Muscle layer of duodenum (tissue), 2 donors: ENCODE data around the gene ANKRD13A.
A peak's percentile ranks its signal among the peaks of the same experiment; 100 is the strongest.
"Not testable (repeated sequence)": the region's sequence is repeated elsewhere in the genome, so short reads cannot be mapped to it uniquely, and the experiment has no call there.

ENCODE experiments used
- H3K27ac ChIP-seq: one replicate; pipeline ENCODE4 v1.7.0; 2013; ENCODE audit warnings: mild to moderate bottlenecking, low read length
- H3K27me3 ChIP-seq: one replicate; pipeline ENCODE4 v1.7.0; 2013; ENCODE audit warnings: low read depth, mild to moderate bottlenecking, control low read depth, low read length
- H3K36me3 ChIP-seq, 2 donors: one replicate each; pipeline ENCODE4 v1.7.0; 2013; ENCODE audit warnings: low read length in 2 of 2, control low read depth in 1 of 2, mild to moderate bottlenecking in 1 of 2; ENCODE audit not compliant: insufficient read depth in 2 of 2, control insufficient read depth in 1 of 2
- H3K4me1 ChIP-seq, 2 donors: one replicate each; pipeline ENCODE4 v1.7.0; 2013; ENCODE audit warnings: low read length in 2 of 2, mild to moderate bottlenecking in 2 of 2, control low read depth in 1 of 2, moderate library complexity in 1 of 2; ENCODE audit not compliant: insufficient read depth in 2 of 2, control insufficient read depth in 1 of 2
- H3K4me3 ChIP-seq, 2 donors: one replicate each; pipeline ENCODE4 v1.7.0; 2013; ENCODE audit warnings: low read length in 2 of 2, low read depth in 1 of 2, mild to moderate bottlenecking in 1 of 2
- H3K9me3 ChIP-seq, 2 donors: one replicate each; pipeline ENCODE4 v1.7.0; 2013; ENCODE audit warnings: low read length in 2 of 2, control low read depth in 1 of 2, mild to moderate bottlenecking in 1 of 2; ENCODE audit not compliant: control insufficient read depth in 1 of 2
- donor health status: healthy.

ANKRD13A gene

GRCh38 chr12:110008681-110009398, 9.6 kb downstream of the ANKRD13A start:
- not testable (repeated sequence) for H3K4me3 ChIP-seq, H3K27ac ChIP-seq, H3K9me3 ChIP-seq, H3K4me1 ChIP-seq, H3K36me3 ChIP-seq, H3K27me3 ChIP-seq

- H3K4me3 ChIP-seq = no peak overlapping the region
- peaks cover 9 to 22% of the 10 kb centered on the region in 2 donors for H3K36me3 ChIP-seq
- H3K27ac ChIP-seq = peak overlapping the region; percentile 1
- H3K4me1 ChIP-seq = peaks cover 0 to 3% of the 10 kb centered on the region in 2 donors
- no peaks in the 10 kb centered on the region for H3K9me3 ChIP-seq
- no peaks in the 10 kb centered on the region for H3K27me3 ChIP-seq
Observed at GRCh38 chr12:110010853-110011723, 11.9 kb downstream of the ANKRD13A start.

- Histone ChIP-seq H3K4me1 (peaks cover 0 to 3% of the 10 kb centered on the region in 2 donors), H3K9me3 (no peaks in the 10 kb centered on the region), H3K4me3 (no peak overlapping the region), H3K27ac (no peak overlapping the region), H3K27me3 (no peaks in the 10 kb centered on the region), H3K36me3 (peaks cover 9 to 22% of the 10 kb centered on the region in 2 donors)
Observed at GRCh38 chr12:110012137-110012536, 12.9 kb downstream of the ANKRD13A start.

- peaks cover 13 to 26% of the 10 kb centered on the region in 2 donors for H3K36me3 ChIP-seq
- no peaks in the 10 kb centered on the region for H3K9me3 ChIP-seq
- H3K4me1 ChIP-seq = peaks cover 0 to 3% of the 10 kb centered on the region in 2 donors
- no peak overlapping the region for H3K4me3 ChIP-seq
- H3K27me3 ChIP-seq = no peaks in the 10 kb centered on the region
- H3K27ac ChIP-seq = no peak overlapping the region
Observed at GRCh38 chr12:110012659-110013058, 13.4 kb downstream of the ANKRD13A start.

- H3K36me3 ChIP-seq = peaks cover 36 to 49% of the 10 kb centered on the region in 2 donors
- H3K4me1 ChIP-seq = peaks cover 0 to 3% of the 10 kb centered on the region in 2 donors
- H3K27me3 ChIP-seq = no peaks in the 10 kb centered on the region
- H3K27ac ChIP-seq = no peak overlapping the region
- no peak overlapping the region for H3K4me3 ChIP-seq
- no peaks in the 10 kb centered on the region for H3K9me3 ChIP-seq
Observed at GRCh38 chr12:110015132-110015531, 15.9 kb downstream of the ANKRD13A start.

GRCh38 chr12:110020956-110021355, 21.7 kb downstream of the ANKRD13A start:
- Histone ChIP-seq H3K9me3 (no peaks in the 10 kb centered on the region), H3K36me3 (peaks cover 37 to 54% of the 10 kb centered on the region in 2 donors), H3K27me3 (no peaks in the 10 kb centered on the region), H3K27ac (no peak overlapping the region), H3K4me1 (peaks cover 0 to 24% of the 10 kb centered on the region in 2 donors), H3K4me3 (no peak overlapping the region)

GRCh38 chr12:110023059-110023980, 24.1 kb downstream of the ANKRD13A start:
- Histone ChIP-seq H3K36me3 (peaks cover 40 to 60% of the 10 kb centered on the region in 2 donors), H3K9me3 (no peaks in the 10 kb centered on the region), H3K27ac (peak overlapping the region; percentile 3), H3K4me1 (peaks cover 0 to 24% of the 10 kb centered on the region in 2 donors), H3K4me3 (no peak overlapping the region), H3K27me3 (no peaks in the 10 kb centered on the region)

GRCh38 chr12:110024051-110024450, 24.8 kb downstream of the ANKRD13A start:
- peaks cover 37 to 61% of the 10 kb centered on the region in 2 donors for H3K36me3 ChIP-seq
- H3K4me1 ChIP-seq = peaks cover 0 to 24% of the 10 kb centered on the region in 2 donors
- H3K27me3 ChIP-seq = no peaks in the 10 kb centered on the region
- H3K9me3 ChIP-seq = no peaks in the 10 kb centered on the region
- H3K27ac ChIP-seq = peak overlapping the region; percentile 3
- no peak overlapping the region for H3K4me3 ChIP-seq

- H3K9me3 ChIP-seq = no peaks in the 10 kb centered on the region
- H3K4me3 ChIP-seq = no peak overlapping the region
- H3K27ac ChIP-seq = no peak overlapping the region
- H3K27me3 ChIP-seq = no peaks in the 10 kb centered on the region
- H3K4me1 ChIP-seq = peaks cover 0 to 14% of the 10 kb centered on the region in 2 donors
- H3K36me3 ChIP-seq = peaks cover 36 to 52% of the 10 kb centered on the region in 2 donors
Observed at GRCh38 chr12:110028323-110028722, 29.1 kb downstream of the ANKRD13A start.

- no peaks in the 10 kb centered on the region for H3K9me3 ChIP-seq
- peaks cover 0 to 3% of the 10 kb centered on the region in 2 donors for H3K4me1 ChIP-seq
- no peak overlapping the region for H3K4me3 ChIP-seq
- no peak overlapping the region for H3K27ac ChIP-seq
- no peaks in the 10 kb centered on the region for H3K27me3 ChIP-seq
- H3K36me3 ChIP-seq = peaks cover 46 to 61% of the 10 kb centered on the region in 2 donors
Observed at GRCh38 chr12:110029290-110029815, 30.1 kb downstream of the ANKRD13A start.
